ENCODE data around the gene MARK3.
"Not testable (repeated sequence)": the region's sequence is repeated elsewhere in the genome, so short reads cannot be mapped to it uniquely, and the experiment has no call there.

Gene MARK3

DNA sequence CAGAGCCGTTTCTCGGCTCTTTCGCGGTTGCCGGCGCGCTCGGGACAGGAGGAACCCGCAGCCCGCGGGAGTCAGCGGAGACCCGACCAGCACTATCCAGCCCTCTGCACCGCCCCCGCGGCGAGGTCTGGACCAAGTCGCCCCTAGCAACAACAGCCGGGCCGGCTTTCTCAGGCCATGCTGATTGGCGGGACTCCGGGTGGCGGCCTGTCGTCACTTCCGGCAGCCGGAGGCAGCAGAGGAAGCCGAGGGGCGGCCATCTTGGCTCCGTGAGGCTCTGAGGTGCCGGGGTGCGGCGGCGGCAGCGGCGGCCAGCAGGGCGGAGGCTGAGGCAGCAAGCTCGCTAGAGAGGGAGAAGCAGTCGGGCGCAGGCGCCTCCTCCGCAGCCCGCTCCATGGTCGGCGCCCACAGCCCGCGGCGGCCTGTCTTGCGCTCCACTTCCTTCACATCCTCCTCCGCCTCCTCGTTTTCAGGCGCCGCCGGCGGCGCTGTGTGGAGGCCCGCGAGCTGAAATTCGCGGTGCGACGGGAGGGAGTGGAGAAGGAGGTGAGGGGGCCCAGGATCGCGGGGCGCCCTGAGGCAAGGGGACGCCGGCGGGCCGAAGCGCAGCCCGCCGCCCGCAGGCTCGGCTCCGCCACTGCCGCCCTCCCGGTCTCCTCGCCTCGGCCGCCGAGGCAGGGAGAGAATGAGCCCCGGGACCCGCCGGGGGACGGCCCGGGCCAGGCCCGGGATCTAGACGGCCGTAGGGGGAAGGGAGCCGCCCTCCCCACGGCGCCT, at the start of gene MARK3:
TSS of gene MARK3 (plus strand) at position 264 of the 777 bp plus-strand sequence. CDS start 615 bp downstream, outside the sequence.
- DNase-seq = peak; percentile 94 to 96

DNA sequence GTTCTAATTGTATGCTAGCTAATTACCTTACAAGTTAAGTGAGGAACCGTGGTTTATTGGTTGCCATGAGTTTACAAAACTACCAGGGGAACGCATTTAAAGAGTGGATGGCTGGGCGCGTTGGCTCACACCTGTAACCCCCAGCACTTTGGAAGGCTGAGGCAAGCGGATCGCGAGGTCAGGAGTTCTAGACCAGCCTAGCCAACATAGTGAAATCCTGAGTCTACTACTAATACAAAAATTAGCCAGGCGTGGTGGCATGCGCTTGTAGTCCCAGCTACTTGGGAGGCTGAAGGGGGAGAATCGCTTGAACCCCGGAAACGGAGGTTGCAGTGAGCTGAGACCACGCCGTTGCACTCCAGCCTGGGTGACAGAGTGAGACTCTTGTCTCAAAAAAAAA, 49.0 kb upstream of the MARK3 start:
- DNase-seq = no peak

DNA sequence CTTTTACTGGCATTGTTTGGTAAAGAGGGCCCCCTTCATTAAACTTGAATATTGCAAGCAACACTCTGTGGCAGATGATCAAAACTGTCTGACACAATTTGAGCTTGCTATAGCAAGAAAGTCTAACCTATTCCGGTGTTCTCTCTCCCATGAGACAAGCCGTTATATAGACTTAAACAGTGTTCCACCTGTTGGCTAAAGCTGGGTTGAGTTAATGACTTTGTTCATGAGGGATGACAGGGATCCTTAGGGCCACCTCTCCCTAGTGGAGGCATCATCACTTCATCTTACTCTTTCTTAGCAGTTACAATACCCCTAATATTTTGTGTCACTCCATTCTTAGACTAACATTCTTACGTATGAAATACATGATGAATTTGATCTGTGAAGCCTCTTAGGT, 47.4 kb upstream of the MARK3 start:
- DNase-seq = no peak

DNA sequence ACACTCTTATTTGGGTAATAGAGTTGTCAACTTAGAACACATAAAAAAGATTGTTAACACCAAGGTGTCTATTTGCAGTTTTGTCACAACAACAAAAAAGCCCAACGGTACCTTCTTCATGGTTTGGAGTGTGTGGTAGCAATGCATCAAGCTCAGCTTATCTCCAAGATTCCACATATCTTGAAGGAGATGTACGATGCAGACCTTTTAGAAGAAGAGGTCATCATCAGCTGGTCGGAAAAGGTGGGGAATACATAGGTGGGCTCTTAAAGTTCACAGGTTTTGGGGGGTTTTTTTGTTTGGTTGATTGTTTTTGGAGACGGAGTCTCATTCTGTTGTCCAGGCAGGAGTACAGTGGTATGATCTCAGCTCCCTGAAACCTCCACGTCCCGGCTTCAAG, 45.7 kb upstream of the MARK3 start:
- no peak for DNase-seq

DNA sequence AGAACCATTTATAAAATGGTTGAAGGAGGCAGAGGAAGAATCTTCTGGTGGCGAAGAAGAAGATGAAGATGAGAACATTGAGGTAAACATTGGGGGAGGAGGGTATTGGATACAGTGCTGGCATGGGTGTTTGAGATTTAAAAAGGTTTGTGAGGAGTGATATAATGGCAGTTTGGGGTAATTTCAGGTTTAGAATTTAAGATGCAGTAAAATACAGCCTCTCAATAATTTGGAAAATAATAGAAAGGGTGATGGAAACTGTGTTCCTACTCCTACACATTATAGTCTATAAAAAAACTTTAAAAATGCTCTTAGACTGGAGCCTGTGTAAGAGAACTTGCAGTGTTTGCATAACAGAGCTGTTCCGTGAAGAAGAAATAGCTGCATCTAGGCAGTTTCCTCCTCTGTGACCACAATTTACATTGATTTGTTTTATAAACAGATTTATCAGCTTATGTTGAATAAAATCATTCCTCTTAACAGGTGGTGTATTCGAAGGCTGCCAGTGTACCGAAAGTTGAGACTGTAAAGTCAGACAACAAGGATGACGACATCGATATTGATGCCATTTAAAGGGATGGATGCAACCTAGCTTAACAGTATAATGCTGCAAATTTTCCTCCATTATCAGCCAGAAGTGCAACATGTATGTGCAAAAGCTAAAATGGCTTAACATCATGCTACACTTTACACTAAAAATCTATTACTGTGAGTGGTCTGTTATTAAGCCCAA, 44.6 kb upstream of the MARK3 start:
- no peak for DNase-seq

DNA sequence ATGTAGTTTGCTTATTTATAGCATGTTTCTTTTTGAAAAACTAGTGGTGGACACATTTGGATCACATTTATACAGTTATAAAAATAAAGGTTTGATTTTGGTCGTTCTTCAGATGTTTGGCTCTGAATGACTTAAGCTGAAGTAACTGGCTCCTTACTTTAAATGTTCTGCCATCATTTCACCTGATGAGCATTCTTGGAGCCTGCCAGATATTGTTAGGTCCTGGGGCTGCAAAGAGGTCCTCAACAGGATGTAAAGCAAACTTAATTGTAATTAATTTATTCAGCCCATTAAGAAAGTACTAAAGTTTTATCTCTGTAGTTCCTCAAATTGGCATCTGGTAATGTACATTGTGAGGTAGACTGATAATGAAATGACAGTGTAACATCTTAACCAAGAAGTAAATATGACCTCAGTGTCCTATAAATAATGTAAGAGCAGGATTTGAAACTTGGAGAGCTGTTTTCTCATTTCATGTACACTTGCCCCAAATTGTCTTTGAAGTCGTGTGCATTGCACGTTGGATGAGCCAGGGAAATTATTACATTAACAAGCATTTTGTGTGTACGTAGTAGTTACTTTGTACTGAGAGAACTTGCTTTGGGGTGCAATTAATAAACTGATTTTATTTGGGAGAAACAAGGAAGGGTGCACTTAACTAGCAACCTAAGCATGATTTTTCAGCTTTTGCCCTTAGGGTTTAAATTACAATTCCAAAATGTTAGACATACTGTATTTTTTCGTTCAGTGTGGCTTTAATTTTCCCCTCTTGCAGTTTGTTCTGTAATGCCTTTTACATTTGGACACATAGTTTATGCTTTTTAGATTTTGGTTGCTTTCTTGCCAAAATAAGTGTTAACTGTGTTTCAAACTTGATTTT, 43.7 kb upstream of the MARK3 start:
- no peak for DNase-seq

DNA sequence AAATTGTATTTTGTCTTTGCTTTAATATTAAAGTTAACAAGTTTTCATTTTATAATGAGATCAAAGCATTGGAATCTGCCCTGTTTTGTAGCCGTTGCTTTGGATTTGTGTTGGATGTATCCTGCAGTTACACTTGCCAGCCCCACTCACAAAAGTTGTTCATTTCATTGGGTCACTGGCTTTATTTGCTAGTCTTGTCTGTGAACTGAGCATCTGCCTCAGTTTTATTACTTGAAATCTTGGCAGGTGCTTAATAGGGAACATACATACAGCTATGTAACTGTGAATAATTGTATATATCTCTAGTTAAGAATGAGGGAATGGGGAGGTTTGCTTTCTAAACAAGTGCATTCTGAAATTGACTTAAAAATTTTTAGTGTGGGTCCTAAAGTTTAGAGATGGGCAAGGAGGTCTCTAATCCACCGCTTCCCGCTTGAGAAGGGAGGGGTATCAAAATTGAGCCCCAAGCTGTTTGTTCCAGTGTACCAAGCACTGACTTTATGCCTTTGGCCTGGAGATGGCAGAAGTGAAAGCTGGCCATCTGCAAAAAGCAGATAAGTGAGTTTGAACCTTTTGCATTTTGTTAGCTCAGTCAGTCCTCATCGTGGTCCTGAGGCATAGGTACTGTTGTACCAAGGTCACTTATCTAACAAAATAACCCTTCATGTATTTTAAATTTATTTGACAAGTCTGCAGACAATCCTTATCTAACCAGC, 41.9 kb upstream of the MARK3 start:
- DNase-seq = no peak

DNA sequence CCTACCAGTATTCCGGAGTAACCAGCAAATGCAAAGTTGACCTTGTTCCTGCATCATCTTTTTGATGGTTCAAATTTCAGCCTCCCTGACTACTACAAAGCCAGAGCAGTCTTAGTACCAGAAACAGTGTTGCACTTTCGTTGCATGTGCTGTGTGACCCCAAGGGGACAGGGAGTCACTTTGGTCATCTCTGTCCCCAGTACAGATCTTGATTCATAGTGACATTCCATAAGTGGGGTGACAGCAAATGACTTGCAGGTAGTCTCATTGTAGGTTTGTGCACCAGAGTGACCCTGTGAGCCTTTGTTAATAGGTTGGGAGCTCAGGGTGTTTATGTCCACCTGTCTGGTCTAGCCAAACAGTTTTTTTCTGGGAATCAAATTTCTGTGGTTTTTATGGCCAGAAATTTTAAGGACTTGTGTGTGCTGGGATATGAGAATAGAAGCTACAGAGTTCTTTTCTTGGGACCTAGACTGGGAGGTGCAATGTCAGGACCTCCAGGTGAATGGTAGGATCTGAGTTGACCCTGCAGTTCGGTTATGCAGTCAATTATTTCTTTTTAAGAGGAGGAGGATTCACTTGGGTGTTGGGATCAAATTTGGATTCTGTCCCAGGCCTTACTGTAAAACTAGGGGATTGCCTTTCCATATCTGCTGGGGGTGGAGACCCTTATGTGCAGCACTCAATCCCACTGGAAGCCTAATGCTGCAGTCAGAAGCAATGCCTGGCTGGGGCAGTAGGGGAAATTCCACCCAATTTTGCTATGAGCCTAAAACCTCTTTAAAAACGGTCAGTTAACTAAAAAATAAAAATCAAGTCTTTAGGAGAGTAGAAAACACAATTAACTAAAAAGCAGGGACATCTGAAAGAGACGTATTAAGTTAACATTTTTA, 41.1 kb upstream of the MARK3 start:
- DNase-seq = no peak

DNA sequence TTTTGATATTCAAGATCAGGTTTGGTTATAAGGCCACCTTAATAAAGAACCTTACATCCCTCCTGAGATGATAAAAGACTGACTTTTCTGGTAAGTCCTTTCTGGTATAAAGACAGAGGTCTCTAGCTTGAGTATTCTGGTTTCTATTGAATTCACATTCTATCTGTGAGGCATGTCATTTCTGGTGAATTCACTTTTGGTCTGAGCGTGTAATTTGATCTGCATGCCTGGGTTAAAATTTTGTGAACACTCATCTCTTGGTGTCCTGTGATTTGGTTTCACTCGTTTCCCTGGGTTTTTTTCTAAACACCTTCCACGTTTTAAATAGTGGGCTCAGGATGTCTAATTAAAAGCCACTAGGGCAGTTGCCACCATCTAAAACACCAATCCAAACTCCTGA, 38.9 kb upstream of the MARK3 start:
- no peak for DNase-seq

DNA sequence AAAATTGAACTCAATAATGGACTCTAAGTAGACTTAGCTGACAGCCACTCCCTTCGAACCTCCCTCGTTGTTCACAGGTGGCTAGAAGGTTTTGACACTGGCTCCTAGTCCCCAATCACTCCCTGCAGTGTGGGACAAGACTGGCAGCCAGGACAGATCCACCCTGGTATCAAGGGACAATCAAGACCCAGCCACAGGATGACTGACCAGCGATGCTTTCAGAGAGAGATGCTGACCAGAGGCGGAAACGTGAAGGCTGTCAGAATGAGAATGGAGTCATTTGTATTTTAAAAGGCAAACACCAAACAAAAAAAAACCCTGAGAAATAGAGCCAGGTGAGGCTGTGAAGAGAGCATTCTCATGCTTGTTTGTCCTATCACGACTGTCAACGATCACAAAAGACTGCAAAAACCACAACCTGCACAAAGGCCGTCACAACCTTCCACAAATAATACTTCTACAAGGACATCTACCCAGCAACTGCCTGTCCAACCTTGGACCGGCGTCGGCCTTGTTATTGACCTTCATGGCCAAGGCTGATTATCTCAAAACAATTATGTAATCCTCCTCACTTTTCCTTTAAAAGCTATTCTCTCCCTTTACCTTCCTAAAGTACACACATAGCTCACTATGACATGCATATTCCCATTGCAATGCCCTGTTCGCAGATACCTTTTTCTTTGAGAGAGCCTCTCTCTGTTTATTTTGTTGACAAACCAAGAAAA, 38.0 kb upstream of the MARK3 start:
- DNase-seq = no peak

DNA sequence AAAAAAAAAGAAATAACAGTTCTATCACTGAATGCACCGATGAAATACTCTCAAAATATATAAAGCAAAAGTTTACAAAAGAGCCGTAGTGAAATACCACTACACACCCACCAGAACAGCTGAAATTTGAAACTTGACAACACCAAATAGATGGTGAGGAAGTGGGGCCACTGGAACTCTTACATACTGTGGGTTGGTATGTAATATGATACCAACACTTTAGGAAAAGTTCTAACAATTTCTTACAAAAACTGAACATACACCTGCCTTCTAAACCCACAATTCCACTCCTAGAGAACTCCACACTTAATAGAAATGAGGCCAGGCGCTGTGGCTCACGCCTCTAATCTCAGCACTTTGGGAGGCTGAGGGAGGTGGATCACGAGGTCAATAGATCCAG, 37.1 kb upstream of the MARK3 start:
- DNase-seq = no peak

DNA sequence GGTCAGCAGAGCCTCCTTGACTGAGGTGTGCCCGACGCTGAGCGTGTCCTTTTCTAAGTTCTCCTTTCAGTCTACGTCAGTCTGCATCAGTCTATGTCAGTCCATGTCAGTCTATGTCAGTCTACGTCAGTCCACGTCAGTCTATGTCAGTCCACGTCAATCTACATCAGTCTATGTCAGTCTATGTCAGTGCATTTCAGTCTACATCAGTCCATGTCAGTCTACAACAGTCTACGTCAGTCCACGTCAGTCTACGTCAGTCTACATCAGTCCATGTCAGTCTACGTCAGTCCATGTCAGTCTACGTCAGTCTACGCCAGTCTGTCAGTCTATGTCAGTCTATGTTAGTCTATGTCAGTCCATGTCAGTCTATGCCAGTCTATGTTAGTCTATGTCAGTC, 35.2 kb upstream of the MARK3 start:
- DNase-seq = no peak

DNA sequence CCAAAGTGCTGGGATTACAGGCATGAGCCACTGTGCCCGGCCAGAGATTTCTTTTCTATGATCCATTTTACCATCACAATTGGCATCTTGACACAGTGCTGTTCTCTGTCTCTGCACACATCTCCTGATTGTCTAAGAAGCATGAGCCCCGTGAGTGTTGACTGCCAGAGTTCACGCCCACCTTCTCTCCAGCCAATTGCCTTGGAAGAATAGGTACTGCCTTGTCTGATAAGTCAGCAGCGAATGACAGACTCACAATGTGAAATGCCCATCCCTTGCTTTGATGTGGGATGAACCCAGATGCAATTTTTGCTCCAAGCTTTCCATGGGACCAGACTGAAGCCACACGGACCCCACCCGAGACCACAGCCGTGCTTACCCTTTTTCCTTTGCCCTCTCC, 31.9 kb upstream of the MARK3 start:
- DNase-seq = no peak

DNA sequence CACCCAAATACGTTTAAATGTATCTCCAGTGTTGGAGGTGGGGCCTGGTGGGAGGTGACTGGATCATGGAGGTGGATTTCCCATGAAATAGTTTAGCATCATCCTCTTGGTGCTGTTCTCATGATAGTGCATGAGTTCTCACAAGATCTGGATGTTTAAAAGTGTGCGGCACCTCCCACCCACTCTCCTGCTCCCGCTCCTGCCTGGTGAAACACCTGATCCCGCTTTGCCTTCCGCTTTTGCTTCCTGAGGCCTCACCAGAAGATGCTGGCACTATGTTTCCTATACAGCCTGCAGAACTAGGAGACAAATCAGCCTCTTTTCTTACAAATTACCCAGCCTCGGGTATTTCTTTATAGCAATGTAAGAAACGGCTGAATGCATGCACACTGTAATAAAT, 31.1 kb upstream of the MARK3 start:
- DNase-seq = no peak

DNA sequence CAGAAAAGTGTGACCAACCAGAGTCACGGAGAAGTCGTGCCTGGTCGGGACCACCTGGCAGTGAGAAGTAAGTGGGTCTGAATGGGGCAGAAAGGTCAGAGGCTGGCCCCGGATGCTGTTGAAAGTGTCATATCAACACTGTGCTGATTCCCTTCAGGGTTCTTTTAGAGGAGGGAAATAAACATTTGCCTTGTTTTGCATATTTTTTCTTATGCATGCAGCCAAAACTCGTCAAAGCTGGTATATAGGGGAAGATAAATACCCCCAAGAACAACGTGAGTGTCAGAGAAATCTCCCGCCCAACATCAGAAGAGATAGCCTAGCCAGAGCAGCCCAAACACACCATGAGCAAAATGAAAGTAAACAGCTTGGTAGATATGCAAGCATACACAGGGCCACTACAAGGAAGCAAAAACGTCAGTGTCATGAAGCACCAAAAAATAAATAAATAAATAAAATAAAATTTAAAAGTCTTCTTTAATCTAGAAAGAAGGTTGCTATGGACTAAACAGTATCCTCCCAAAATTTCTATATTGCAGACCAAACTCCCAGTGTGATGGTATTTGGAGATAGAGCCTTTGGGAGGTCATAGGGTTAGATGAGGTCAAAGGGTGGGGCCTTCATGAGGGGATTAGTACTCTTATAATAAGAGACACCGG, 29.1 kb upstream of the MARK3 start:
- DNase-seq = no peak

DNA sequence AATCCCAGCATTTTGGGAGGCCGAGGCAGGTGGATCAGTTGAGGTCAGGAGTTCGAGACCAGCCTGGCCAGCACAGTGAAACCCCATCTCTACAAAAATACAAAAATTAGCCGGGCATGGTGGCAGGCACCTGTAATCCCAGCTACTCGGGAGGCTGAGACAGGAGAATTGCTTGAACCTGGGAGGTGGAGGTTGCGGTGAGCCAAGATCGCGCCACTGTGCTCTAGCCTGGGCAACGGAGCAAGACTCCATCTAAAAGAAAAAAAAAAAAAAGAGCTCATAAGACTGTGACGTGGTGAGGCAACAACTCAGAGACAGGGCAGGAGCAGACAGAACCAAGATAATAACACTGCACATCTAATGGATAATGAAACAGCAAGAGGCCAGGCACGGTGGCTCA, 27.7 kb upstream of the MARK3 start:
- not testable (repeated sequence) for DNase-seq

DNA sequence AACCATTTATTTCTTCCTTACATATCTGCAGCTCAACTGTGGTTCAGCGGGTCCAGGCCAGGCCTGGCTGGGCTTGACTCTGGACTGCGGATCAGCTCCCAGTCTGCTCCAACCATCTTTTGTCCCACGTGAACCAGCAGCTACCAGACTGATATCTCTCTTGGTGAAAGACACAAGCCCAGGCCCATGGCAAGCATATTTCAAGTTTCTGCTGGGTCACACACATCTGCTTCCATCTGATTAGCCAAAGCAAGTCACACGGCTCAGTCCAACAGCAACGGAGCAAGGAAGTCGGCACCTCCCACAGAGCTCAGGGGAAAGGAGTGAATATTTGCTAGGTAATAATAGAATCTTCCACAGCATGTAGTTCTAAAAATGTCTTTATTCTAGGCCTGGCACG, 24.7 kb upstream of the MARK3 start:
- no peak for DNase-seq

DNA sequence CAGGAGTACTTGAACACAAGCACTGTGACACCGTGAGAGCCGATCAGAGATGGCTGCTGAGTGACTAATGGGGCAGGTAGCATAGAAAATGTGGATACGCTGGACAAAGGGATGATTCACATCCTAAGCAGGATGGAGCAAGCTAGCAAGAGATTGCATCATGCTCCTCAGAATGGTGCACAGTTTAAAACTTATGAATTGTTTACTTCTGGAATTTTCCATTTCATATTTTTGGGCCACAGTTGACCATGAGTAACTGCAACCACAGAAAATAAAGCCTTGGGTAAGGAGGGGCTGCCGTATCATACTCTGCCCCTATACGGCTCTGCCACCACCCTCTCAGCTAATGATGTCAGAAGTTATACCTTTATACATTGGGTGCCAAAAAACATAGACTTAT, 23.3 kb upstream of the MARK3 start:
- no peak for DNase-seq

DNA sequence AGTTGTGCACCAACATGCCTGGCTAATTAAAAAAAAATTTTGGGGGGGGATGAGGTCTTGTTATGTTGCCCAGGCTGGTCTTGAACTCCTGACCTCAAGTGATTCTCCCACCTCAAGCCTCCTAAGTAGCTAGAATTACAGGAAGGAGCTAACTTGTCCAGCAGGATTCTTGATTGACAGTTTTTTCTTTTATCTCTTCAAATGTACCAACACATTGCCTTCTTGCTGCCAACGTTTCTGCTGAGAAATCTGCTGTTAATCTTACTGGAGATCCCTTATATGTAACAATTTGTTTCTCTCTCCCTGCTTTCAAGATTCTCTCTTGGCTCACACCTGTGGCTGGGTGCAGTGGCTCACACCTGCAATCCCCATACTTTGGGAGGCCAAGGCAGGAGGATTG, 22.4 kb upstream of the MARK3 start:
- no peak for DNase-seq

DNA sequence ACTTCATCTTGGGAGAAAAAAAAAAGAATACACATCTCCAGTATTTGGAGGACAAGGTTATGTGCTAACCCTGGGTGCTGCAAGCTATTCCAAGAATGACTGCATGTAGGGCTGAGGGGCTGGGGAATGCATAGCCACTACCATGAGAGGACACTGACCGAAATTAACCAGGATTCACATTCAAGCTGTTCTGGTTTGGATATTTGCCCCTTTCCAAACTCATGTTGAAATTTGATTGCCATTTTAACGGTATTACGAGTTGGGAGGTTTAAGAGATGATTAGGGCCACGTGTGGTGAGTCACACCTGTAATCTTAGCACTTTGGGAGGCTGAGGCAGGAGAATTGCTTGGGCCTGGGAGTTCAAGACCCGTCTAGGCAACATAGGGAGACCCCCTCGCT, 18.5 kb upstream of the MARK3 start:
- no peak for DNase-seq

DNA sequence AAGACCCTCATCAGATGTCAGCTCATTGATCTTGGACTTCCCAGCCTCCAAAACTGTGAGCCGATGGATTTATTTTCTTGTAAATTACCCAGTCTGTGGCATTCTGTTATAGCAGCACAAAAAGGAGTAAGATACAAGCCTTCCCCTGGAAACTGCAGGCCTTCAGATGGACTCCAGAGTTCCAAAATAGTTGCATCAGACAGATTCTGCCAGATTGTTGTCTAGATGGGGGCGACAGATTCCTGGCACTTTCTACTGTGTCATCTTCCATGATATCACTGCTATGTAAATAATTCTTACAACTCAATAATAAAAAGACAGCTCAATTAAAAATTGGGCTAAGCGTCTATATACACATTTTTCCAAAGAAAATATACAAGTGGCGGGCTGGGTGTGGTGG, 17.2 kb upstream of the MARK3 start:
- DNase-seq = no peak
